Skeletal muscle satellite cell (primary cell): ENCODE measurements around the gene NCK1.
"Not testable (repeated sequence)": the region's sequence is repeated elsewhere in the genome, so short reads cannot be mapped to it uniquely, and the experiment has no call there.

ENCODE experiments used
- H3K27me3 ChIP-seq: 2 replicates; pipeline ENCODE4 v1.7.0; 2013; ENCODE audit warnings: low read length; ENCODE audit not compliant: control insufficient read depth, insufficient read depth
- H3K36me3 ChIP-seq: 2 replicates; pipeline ENCODE4 v1.7.0; 2013; ENCODE audit warnings: mild to moderate bottlenecking, control low read depth, low read length; ENCODE audit not compliant: insufficient read depth
- H3K4me1 ChIP-seq: 2 replicates; pipeline ENCODE4 v1.7.0; 2013; ENCODE audit warnings: low read length; ENCODE audit not compliant: control insufficient read depth, insufficient read depth
- H3K4me2 ChIP-seq: 2 replicates; pipeline ENCODE4 v1.7.0; 2013; ENCODE audit warnings: mild to moderate bottlenecking, low read length
- H3K4me3 ChIP-seq: 2 replicates; pipeline ENCODE4 v1.7.0; 2013; ENCODE audit warnings: low read length
- H3K9ac ChIP-seq: 2 replicates; pipeline ENCODE4 v1.7.0; 2013; ENCODE audit warnings: mild to moderate bottlenecking, low read depth, low read length, moderate library complexity
- H3K9me3 ChIP-seq: replicated peaks from 2 replicates; pipeline ENCODE4 v1.7.0; 2013; ENCODE audit warnings: mild to moderate bottlenecking, control low read depth, low read length

Gene NCK1

DNA sequence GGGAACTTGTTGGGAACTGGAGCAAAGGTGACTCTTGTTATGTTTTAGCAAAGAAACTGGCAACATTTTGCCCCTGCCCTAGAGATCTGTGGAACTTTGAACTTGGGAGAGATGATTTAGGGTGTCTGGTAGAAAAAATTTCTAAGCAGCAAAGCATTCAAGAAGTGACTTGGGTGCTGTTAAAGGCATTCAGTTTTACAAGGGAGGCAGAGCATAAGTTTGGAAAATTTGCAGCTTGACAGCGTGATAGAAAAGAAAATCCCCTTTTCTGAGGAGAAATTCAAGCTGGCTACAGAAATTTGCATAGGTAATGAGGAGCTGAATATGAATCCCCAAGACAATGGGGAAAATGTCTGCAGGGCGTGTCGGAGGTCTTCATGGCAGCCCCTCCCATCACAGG is 10.2 kb downstream of the NCK1 start:
- not testable (repeated sequence) for H3K27me3 ChIP-seq, H3K9ac ChIP-seq, H3K4me1 ChIP-seq, H3K4me2 ChIP-seq, H3K4me3 ChIP-seq, H3K36me3 ChIP-seq, H3K9me3 ChIP-seq

GRCh38 chr3:136879510-136879909 is 17.5 kb downstream of the NCK1 start:
- not testable (repeated sequence) for H3K4me1 ChIP-seq, H3K27me3 ChIP-seq, H3K4me2 ChIP-seq, H3K4me3 ChIP-seq, H3K9me3 ChIP-seq, H3K36me3 ChIP-seq, H3K9ac ChIP-seq

DNA sequence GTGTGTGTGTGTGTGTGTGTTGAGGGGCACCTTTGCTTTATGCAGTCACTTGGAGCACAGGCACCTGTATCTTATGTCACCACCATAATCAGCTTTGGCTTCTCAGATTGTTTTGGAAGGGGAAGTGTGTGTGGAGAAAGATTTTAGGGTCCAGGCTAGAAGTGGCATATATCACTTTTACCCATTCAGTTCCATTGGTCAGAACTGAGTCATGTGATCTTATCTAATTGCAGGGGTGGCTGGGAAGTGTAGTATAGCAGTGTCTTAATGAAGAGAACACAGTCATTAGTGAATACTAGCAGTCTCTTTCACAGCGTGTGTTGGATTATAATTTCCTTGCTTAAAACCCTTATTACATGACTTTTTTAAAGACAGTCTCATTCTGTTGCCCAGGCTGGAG is 20.6 kb downstream of the NCK1 start:
- no peaks in the 10 kb centered on the region for H3K4me1 ChIP-seq
- no peak overlapping the region for H3K4me3 ChIP-seq
- H3K4me2 ChIP-seq = no peak overlapping the region
- no peaks in the 10 kb centered on the region for H3K9me3 ChIP-seq
- no peak overlapping the region for H3K9ac ChIP-seq
- no peaks in the 10 kb centered on the region for H3K36me3 ChIP-seq
- no peaks in the 10 kb centered on the region for H3K27me3 ChIP-seq

GRCh38 chr3:136883967-136884720 is 22.1 kb downstream of the NCK1 start:
- Histone ChIP-seq H3K4me3 (no peak overlapping the region), H3K36me3 (no peaks in the 10 kb centered on the region), H3K4me1 (no peaks in the 10 kb centered on the region), H3K27me3 (no peaks in the 10 kb centered on the region), H3K9ac (no peak overlapping the region), H3K4me2 (no peak overlapping the region), H3K9me3 (no peaks in the 10 kb centered on the region)

DNA sequence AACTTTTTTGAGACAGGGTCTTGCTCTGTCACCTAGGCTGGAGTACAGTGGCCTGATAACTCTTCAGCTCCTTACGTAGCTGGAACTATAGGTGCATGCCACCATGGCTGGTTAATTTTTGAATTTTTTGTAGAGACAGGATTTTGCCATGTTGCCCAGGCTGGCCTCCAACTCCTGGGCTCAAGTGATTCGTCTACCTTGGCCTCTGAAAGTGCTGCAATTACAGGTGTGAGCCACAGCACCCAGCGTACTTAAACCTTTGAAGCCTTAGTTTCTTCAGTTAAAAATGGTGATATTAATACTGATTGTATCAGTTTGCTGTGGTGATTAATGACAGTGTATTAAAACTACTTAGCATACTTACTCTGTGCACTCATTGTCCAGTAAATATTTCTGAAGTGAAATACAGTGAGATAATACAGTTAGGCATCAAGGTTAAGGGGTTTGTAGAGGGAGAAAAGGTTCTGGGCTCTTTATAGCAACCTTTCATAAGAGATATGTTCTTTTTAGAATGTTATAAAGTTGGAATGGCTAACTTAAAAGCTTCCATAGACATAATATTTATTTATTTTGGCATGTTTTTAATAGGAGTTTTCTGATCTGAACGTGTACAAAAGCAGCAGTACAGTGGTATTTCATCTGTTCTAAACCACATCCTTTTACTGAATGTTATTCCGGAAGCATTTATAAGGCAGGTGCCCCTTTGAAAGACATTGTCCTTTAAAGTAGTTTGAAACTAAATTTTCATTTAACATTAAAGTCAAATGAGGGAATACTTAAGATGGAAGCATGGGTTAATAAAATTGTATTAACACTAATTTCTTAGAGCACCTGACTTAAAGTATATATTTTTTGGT is 23.6 kb downstream of the NCK1 start:
- Histone ChIP-seq H3K36me3 (no peaks in the 10 kb centered on the region), H3K9ac (no peak overlapping the region), H3K27me3 (no peaks in the 10 kb centered on the region), H3K4me2 (no peak overlapping the region), H3K9me3 (no peaks in the 10 kb centered on the region), H3K4me3 (no peak overlapping the region), H3K4me1 (no peaks in the 10 kb centered on the region)

DNA sequence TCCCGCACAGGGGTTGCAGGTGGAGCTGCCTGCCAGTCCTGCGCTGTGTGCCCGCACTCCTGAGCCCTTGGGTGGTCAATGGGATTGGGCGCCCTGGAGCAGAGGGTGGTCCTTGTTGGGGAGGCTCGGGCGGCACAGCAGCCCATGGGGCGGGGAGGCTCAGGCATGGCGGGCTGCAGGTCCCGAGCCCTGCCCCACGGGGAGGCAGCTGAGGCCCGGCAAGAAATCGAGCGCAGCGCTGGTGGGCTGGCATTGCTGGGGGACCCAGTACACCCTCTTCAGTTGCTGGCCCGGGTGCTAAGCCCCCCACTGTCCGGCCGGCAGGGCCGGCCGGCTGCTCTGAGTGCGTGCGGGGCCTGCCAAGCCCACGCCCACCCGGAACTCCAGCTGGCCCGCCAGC is 27.9 kb downstream of the NCK1 start:
- H3K4me1 ChIP-seq = peaks cover 10% of the 10 kb centered on the region
- H3K9ac ChIP-seq = no peak overlapping the region
- H3K4me3 ChIP-seq = no peak overlapping the region
- H3K4me2 ChIP-seq = no peak overlapping the region
- H3K27me3 ChIP-seq = no peaks in the 10 kb centered on the region
- H3K36me3 ChIP-seq = peaks cover 3% of the 10 kb centered on the region
- peaks cover 8% of the 10 kb centered on the region for H3K9me3 ChIP-seq

DNA sequence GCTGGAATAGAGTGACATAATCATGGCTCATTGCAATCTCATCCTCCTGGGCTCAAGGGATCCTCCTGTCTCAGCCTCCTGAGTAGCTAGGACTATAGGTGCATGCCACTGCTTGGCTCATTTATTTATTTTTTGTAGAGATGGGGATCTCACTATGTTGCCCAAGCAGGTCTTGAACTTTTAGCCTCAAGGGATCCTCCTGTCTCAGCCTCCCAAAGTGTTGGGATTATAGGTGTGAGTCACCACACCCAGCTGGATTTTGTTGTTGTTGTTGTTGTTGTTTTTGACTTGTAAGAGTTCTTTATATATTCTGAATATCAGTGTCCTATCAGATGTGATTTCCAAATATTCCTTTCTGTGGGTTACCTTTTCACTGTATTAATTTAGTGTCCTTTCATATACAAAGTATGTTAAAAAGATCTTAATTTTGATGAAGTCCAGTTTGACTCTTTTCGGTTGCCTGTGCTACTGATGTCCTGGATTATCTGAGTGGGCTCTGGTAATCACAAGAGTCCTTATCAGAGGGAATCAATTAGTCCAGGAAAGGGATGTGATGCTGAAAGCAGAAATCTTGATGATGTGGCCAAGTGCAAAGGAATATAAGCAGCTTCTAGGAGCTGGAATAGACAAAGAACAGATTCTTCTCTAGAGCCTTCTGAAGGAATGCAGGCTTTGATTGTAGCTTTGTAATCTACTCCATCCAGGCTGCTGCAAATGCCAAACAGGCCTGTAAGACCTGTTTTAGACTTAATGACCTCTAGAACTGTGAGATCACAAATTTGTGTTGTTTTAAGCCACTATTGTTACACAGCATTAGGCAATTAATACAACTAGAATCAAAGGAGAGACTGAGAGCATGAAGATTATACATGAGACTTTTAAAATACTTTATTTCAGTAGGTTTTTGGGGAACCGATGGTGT is 30.2 kb downstream of the NCK1 start:
- H3K4me2 ChIP-seq = no peak overlapping the region
- H3K4me1 ChIP-seq = peaks cover 10% of the 10 kb centered on the region
- H3K27me3 ChIP-seq = no peaks in the 10 kb centered on the region
- H3K9me3 ChIP-seq = peaks cover 8% of the 10 kb centered on the region
- H3K36me3 ChIP-seq = peaks cover 3% of the 10 kb centered on the region
- no peak overlapping the region for H3K4me3 ChIP-seq
- H3K9ac ChIP-seq = no peak overlapping the region

- H3K4me2 ChIP-seq = peak overlapping the region; percentile 15
- no peak overlapping the region for H3K4me3 ChIP-seq
- no peak overlapping the region for H3K9ac ChIP-seq
- peaks cover 8% of the 10 kb centered on the region for H3K9me3 ChIP-seq
- H3K4me1 ChIP-seq = peaks cover 10% of the 10 kb centered on the region
- H3K36me3 ChIP-seq = peaks cover 3% of the 10 kb centered on the region
- no peaks in the 10 kb centered on the region for H3K27me3 ChIP-seq
Measured at GRCh38 chr3:136893848-136894443, 31.9 kb downstream of the NCK1 start.

- H3K27me3 ChIP-seq, H3K4me3 ChIP-seq, H3K4me1 ChIP-seq, H3K9me3 ChIP-seq, H3K36me3 ChIP-seq, H3K9ac ChIP-seq, H3K4me2 ChIP-seq: not testable (repeated sequence)
Measured at GRCh38 chr3:136897171-136897570, 35.2 kb downstream of the NCK1 start.

GRCh38 chr3:136898549-136898948 is 36.5 kb downstream of the NCK1 start:
- Histone ChIP-seq H3K9me3 (peaks cover 9% of the 10 kb centered on the region), H3K4me2 (no peak overlapping the region), H3K9ac (no peak overlapping the region), H3K4me1 (peaks cover 8% of the 10 kb centered on the region), H3K27me3 (no peaks in the 10 kb centered on the region), H3K36me3 (peaks cover 5% of the 10 kb centered on the region), H3K4me3 (no peak overlapping the region)

DNA sequence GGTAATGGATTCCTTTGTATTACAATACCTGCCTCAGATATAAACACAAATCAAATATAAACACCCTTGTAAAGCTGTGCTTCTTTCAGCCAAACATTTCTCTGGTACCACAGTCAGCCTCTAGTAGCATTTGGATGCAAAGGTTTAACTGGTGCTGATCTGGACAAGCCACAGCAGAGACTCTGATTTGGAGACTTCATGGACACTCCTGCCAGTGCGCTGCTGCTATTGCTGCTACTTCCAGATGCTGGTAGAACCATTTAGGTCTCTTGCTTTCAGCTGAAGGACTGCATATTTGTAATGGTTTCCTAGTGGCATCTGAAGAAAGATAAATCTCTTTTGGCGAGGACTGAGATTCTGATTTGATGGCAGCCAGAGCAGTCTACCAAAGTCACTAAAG is 36.9 kb downstream of the NCK1 start:
- H3K9ac ChIP-seq = no peak overlapping the region
- H3K9me3 ChIP-seq = peaks cover 9% of the 10 kb centered on the region
- no peaks in the 10 kb centered on the region for H3K27me3 ChIP-seq
- H3K4me2 ChIP-seq = no peak overlapping the region
- H3K36me3 ChIP-seq = peaks cover 5% of the 10 kb centered on the region
- peaks cover 4% of the 10 kb centered on the region for H3K4me1 ChIP-seq
- H3K4me3 ChIP-seq = no peak overlapping the region
